ENCODE data around the gene SH2D5. TPM values are rescaled to one million over a fixed set of nuclear protein-coding genes. Genes with fewer than 3 reads are reported as not detected.

SH2D5 gene
- total RNA-seq, 4 donors from 2014 or later, result 0.37 TPM; not detected in 3

DNA sequence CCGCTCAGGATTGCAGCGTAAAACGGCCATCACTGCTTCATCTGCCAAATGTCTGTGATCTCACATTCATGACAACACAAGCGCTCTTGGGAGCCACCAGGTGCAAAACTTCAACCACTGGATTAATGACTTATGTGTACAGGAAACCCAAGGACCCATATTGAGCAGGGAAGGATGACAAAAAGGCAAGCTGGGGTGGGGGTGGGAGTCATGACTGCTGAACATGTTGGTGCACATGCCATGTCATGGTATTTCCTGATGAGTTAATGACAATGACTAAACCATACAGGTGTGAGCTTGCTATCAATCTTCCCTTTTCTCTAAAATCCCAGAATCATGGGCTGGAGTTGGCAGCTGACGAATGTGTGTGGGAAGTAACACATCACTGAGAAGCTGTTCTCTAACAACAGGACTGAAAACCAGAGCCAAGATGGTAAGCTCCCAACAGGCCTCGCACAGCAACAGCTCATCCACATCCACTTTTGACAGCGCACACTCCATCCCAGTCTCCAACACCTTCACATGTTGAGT is 3.1 kb upstream of the SH2D5 start:
- Histone ChIP-seq H3K36me3 (peaks cover 0 to 15% (median 3%) of the 10 kb centered on the region in 4 donors), H3K9me3 (no peaks in the 10 kb centered on the region), H3K4me1 (peaks cover 9 to 25% (median 24%) of the 10 kb centered on the region in 4 donors), H3K27me3 (peaks cover 22% of the 10 kb centered on the region), H3K27ac (no peak overlapping the region), H3K4me3 (no peak overlapping the region)
- intact Hi-C loops (cut with DNase I; ENCODE audit: low total_unique reads), result no loop called here
- no peak for DNase-seq
- in situ Hi-C loops (cut with MboI; ENCODE audit: low pct_ligation_motif_present in 1 of 4, low pct_unique_long_range_greater_than_20kb in 1 of 4, low sequenced_read_pairs in 3 of 4), result no loop called here
- WGBS, 2 donors (ENCODE audit: low coverage in 1 of 2), result 80 to 83% methylated on average over 3 to 7 of the region's 7 CpGs
- no peak for TF ChIP-seq CTCF (IDR thresholded peaks at IDR 0.05)
- no peak for TF ChIP-seq POLR2AphosphoS5 (IDR thresholded peaks at IDR 0.05)
- no peak for TF ChIP-seq EP300 (IDR thresholded peaks at IDR 0.05; ENCODE audit: low read depth)
- TF ChIP-seq POLR2A (IDR thresholded peaks at IDR 0.05), result no peak

DNA sequence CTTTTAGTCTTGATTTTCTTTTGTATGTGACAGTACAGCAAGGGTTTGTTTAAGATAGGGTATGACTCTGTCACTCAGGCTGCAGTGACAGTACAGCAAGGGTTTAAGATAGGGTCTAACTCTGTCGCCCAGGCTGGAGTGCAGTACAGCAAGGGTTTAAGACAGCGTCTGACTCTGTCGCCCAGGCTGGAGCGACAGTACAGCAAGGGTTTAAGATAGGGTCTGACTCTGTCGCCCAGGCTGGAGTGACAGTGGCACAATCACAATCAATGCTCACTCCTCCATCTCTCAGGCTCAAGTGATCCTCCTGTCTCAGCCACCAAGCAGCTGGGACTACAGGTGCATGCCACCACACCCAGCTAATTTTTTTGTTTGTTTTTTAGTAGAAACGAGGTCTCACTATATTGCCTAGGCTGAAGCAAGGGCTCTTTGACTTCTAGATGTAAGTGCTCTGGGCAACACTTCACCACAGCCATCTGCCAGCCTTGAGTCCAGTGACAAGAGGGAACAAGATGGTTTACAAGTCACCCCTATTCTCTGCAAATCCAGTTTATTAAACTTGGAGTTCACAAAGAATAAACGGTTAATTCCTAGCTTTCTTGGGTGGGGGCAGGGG is 965 bp upstream of the SH2D5 start:
- DNase-seq, result no peak
- WGBS, 2 donors (ENCODE audit: low coverage in 1 of 2), result 17 to 18% methylated on average over 1 to 7 of the region's 7 CpGs
- intact Hi-C loops (cut with DNase I; ENCODE audit: low total_unique reads) (no loop called here), in situ Hi-C loops (cut with MboI; ENCODE audit: low pct_ligation_motif_present in 1 of 4, low pct_unique_long_range_greater_than_20kb in 1 of 4, low sequenced_read_pairs in 3 of 4) (no loop called here)
- H3K27me3 ChIP-seq, result peaks cover 43% of the 10 kb centered on the region
- peaks cover 0 to 6% (median 0%) of the 10 kb centered on the region in 4 donors for H3K36me3 ChIP-seq
- H3K27ac ChIP-seq, result peak overlapping the region in 2 of 4 donors; percentile 2 to 27
- TF ChIP-seq CTCF (IDR thresholded peaks at IDR 0.05) (no peak), POLR2A (IDR thresholded peaks at IDR 0.05) (no peak), POLR2AphosphoS5 (IDR thresholded peaks at IDR 0.05) (no peak), EP300 (IDR thresholded peaks at IDR 0.05; ENCODE audit: low read depth) (no peak)
- peaks cover 9 to 25% (median 24%) of the 10 kb centered on the region in 4 donors for H3K4me1 ChIP-seq
- no peaks in the 10 kb centered on the region for H3K9me3 ChIP-seq
- peak overlapping the region in 2 of 4 donors; percentile 61 to 63 for H3K4me3 ChIP-seq

GRCh38 chr1:20732071-20732587 is 374 bp downstream of the SH2D5 start:
- Histone ChIP-seq H3K27me3 (peaks cover 50% of the 10 kb centered on the region), H3K36me3 (no peaks in the 10 kb centered on the region), H3K9me3 (no peaks in the 10 kb centered on the region), H3K4me3 (peak overlapping the region; percentile 23 to 63 (median 51)), H3K27ac (peak overlapping the region in 1 of 4 donors; percentile 61), H3K4me1 (peaks cover 9 to 25% (median 24%) of the 10 kb centered on the region in 4 donors)
- intact Hi-C loops (cut with DNase I; ENCODE audit: low total_unique reads), result no loop called here
- TF ChIP-seq POLR2AphosphoS5 (IDR thresholded peaks at IDR 0.05) (no peak), EP300 (IDR thresholded peaks at IDR 0.05; ENCODE audit: low read depth) (no peak), CTCF (IDR thresholded peaks at IDR 0.05) (no peak), POLR2A (IDR thresholded peaks at IDR 0.05) (no peak)
- 1% methylated on average over 23 of the region's 55 CpGs; no CpG with 5 or more reads in 1 of the 2 donors for WGBS, 2 donors (ENCODE audit: low coverage in 1 of 2)
- in situ Hi-C loops (cut with MboI; ENCODE audit: low pct_ligation_motif_present in 1 of 4, low pct_unique_long_range_greater_than_20kb in 1 of 4, low sequenced_read_pairs in 3 of 4), result no loop called here
- DNase-seq, result peak; percentile 47

DNA sequence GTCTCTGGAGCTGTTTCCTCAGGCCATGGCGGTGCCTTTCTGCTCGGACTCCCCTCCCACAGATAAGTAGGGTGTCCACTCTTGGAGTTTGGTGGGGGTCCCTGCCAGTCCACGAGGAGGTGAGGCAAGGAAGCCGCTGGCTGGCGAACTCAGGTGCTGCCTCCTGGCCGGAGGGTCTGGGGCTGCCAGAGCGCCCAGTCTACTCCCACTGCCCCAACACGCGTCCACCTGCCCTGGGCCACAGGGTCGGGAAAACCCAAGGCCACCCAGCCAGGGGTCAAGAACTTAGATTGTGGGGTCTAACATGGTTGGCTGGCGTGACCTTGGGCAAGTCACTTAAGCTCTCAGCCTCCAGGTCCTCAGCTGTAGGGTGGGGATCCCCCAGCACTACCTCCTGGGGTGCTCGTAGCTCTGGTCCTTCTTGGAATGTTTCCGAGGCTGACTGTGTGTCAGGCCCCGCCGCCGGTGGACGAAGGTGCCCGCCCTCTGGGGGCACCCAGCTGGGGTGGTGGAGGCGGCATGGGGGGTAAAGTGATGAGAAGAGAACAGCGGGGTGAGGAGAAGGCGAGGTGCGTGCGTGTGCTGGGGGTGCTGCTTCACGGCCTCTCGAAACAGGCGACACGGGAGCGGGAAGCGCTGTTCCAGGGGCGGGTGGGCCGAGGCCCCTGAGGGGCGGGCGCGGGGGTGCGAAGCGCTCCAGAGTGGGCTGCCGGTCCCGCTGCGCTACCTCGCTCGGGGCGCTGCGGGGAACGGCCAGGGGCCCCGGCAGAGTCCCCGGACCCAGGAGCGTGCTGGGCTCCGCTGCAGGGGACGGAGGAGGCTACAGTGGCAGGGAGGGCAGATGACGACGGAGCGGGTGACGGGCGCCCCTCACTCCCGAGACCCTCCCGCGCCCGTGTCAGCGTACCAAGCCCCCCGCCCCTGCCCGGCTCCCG is 1.2 kb downstream of the SH2D5 start:
- Histone ChIP-seq H3K4me3 (peak overlapping the region; percentile 23 to 63 (median 51)), H3K27me3 (peaks cover 50% of the 10 kb centered on the region), H3K4me1 (peaks cover 9 to 25% (median 24%) of the 10 kb centered on the region in 4 donors), H3K36me3 (no peaks in the 10 kb centered on the region), H3K27ac (no peak overlapping the region), H3K9me3 (no peaks in the 10 kb centered on the region)
- in situ Hi-C loops (cut with MboI; ENCODE audit: low pct_ligation_motif_present in 1 of 4, low pct_unique_long_range_greater_than_20kb in 1 of 4, low sequenced_read_pairs in 3 of 4), result no loop called here
- no peak for DNase-seq
- TF ChIP-seq POLR2A (IDR thresholded peaks at IDR 0.05) (no peak), CTCF (IDR thresholded peaks at IDR 0.05) (no peak), POLR2AphosphoS5 (IDR thresholded peaks at IDR 0.05) (no peak), EP300 (IDR thresholded peaks at IDR 0.05; ENCODE audit: low read depth) (no peak)
- intact Hi-C loops (cut with DNase I; ENCODE audit: low total_unique reads), result no loop called here
- WGBS, 2 donors (ENCODE audit: low coverage in 1 of 2), result 15% methylated on average over 51 of the region's 62 CpGs; no CpG with 5 or more reads in 1 of the 2 donors

Measured in transverse colon (tissue), 4 donors.